Kidney epithelial cell (primary cell): ENCODE data around the gene EMILIN2. TPM values are rescaled to one million over a fixed set of nuclear protein-coding genes. Genes with fewer than 3 reads are reported as not detected.
A peak's percentile ranks its signal among the peaks of the same experiment; 100 is the strongest.

Source experiments
- DNase-seq: peaks from one replicate; pipeline ENCODE4 v3.0.0-alpha.2; 2010; ENCODE audit warnings: low read depth
- H3K27me3 ChIP-seq: 2 replicates; pipeline ENCODE4 v1.6.0; 2011; ENCODE audit warnings: low read length; ENCODE audit not compliant: control insufficient read depth, insufficient read depth
- H3K36me3 ChIP-seq: 2 replicates; pipeline ENCODE4 v1.5.1; 2011; ENCODE audit warnings: low read length; ENCODE audit not compliant: control insufficient read depth, insufficient read depth
- H3K4me3 ChIP-seq: 2 replicates; pipeline ENCODE4 v1.5.1; 2011; ENCODE audit warnings: low read depth, mild to moderate bottlenecking, control low read depth, low read length
- CTCF ChIP-seq: IDR thresholded peaks from 2 replicates; pipeline ENCODE4 v1.5.1; 2011; ENCODE audit warnings: mild to moderate bottlenecking, moderate library complexity, low read length, control low read depth, inconsistent platforms; ENCODE audit not compliant: insufficient read depth, poor library complexity, severe bottlenecking
- total RNA-seq: library from RNA; depleted of rRNA; stranded (reverse); fragments of >200 nt; gene quantifications from 2 replicates; pipeline ENCODE4 v1.2.3, GENCODE V29; 2015

The EMILIN2 gene
- total RNA-seq, 1 donor from 2014 or later, result 27.0 TPM

- Histone ChIP-seq H3K4me3 (no peak overlapping the region), H3K36me3 (no peaks in the 10 kb centered on the region), H3K27me3 (no peaks in the 10 kb centered on the region)
- DNase-seq, result no peak
- TF ChIP-seq CTCF, result no peak
These were observed 33.1 kb downstream of the EMILIN2 start for GRCh38 chr18:2879889-2880288.

- no peak for DNase-seq
- no peak overlapping the region for H3K4me3 ChIP-seq
These were observed 33.7 kb downstream of the EMILIN2 start for GRCh38 chr18:2880473-2880872.

GRCh38 chr18:2881088-2881839 lies 34.5 kb downstream of the EMILIN2 start:
- no peaks in the 10 kb centered on the region for H3K27me3 ChIP-seq
- peak; percentile 65 for DNase-seq
- TF ChIP-seq CTCF, result peak; percentile 29
- H3K4me3 ChIP-seq, result no peak overlapping the region
- no peaks in the 10 kb centered on the region for H3K36me3 ChIP-seq

More at GRCh38 chr18:2880473-2880872, 33.7 kb downstream of the EMILIN2 start:
- no peaks in the 10 kb centered on the region for H3K27me3 ChIP-seq
- no peak for TF ChIP-seq CTCF
- no peaks in the 10 kb centered on the region for H3K36me3 ChIP-seq

- DNase-seq, result no peak
- TF ChIP-seq CTCF, result no peak
- H3K36me3 ChIP-seq, result no peaks in the 10 kb centered on the region
- no peaks in the 10 kb centered on the region for H3K27me3 ChIP-seq
- no peak overlapping the region for H3K4me3 ChIP-seq
These were observed 35.0 kb downstream of the EMILIN2 start for GRCh38 chr18:2881840-2882195.

GRCh38 chr18:2882201-2882600 lies 35.4 kb downstream of the EMILIN2 start:
- Histone ChIP-seq H3K27me3 (no peaks in the 10 kb centered on the region), H3K36me3 (no peaks in the 10 kb centered on the region), H3K4me3 (no peak overlapping the region)
- TF ChIP-seq CTCF, result no peak
- DNase-seq, result no peak
